NCI-H2107 treated with DMSO at 0.1 percent for 48 hours (cell line): ENCODE data around the gene TMEM178B.
"Not testable (repeated sequence)": the region's sequence is repeated elsewhere in the genome, so short reads cannot be mapped to it uniquely, and the experiment has no call there.

Experiments
- DNase-seq: peaks from one replicate; lab custom pipeline; 2025; ENCODE audit not compliant: unreplicated experiment; lab: John Stamatoyannopoulos, UW

Gene TMEM178B

GRCh38 chr7:141378405-141378804 is 304.5 kb downstream of the TMEM178B start:
- no peak for DNase-seq

- DNase-seq: no peak
These were observed 308.0 kb downstream of the TMEM178B start for GRCh38 chr7:141381794-141382427.

GRCh38 chr7:141383356-141383755 is 309.5 kb downstream of the TMEM178B start:
- not testable (repeated sequence) for DNase-seq

GRCh38 chr7:141386881-141387280 is 313.0 kb downstream of the TMEM178B start:
- no peak for DNase-seq

- DNase-seq: peak; percentile 69
These were observed 313.8 kb downstream of the TMEM178B start for GRCh38 chr7:141387521-141388217.

GRCh38 chr7:141389140-141389796 is 315.4 kb downstream of the TMEM178B start:
- no peak for DNase-seq

- DNase-seq: no peak
These were observed 316.5 kb downstream of the TMEM178B start for GRCh38 chr7:141390339-141390738.

GRCh38 chr7:141393056-141393455 is 319.2 kb downstream of the TMEM178B start:
- DNase-seq: no peak

GRCh38 chr7:141397236-141398163 is 323.6 kb downstream of the TMEM178B start:
- no peak for DNase-seq

GRCh38 chr7:141400356-141400755 is 326.5 kb downstream of the TMEM178B start:
- DNase-seq: no peak

- peak; percentile 59 for DNase-seq
These were observed 328.6 kb downstream of the TMEM178B start for GRCh38 chr7:141402277-141402996.

GRCh38 chr7:141403846-141404245 is 330.0 kb downstream of the TMEM178B start:
- DNase-seq: not testable (repeated sequence)

- no peak for DNase-seq
These were observed 332.5 kb downstream of the TMEM178B start for GRCh38 chr7:141406347-141406746.

GRCh38 chr7:141407893-141408292 is 334.0 kb downstream of the TMEM178B start:
- DNase-seq: no peak

- no peak for DNase-seq
These were observed 334.6 kb downstream of the TMEM178B start for GRCh38 chr7:141408440-141408839.

- no peak for DNase-seq
These were observed 335.4 kb downstream of the TMEM178B start for GRCh38 chr7:141409219-141409618.

- peak; percentile 88 for DNase-seq
These were observed 336.0 kb downstream of the TMEM178B start for GRCh38 chr7:141409801-141410329.

GRCh38 chr7:141410353-141411000 is 336.6 kb downstream of the TMEM178B start:
- DNase-seq: no peak

GRCh38 chr7:141411133-141411532 is 337.3 kb downstream of the TMEM178B start:
- DNase-seq: no peak

GRCh38 chr7:141415999-141416398 is 342.1 kb downstream of the TMEM178B start:
- DNase-seq: no peak
